GM12874 (cell line): ENCODE data around the gene EPB41L2.

Experiments used
- TF ChIP-seq, protein P1 (sequence below): IDR thresholded peaks from 2 replicates; pipeline ENCODE4 v1.5.1; 2011; ENCODE audit warnings: low read depth, mild to moderate bottlenecking, control low read depth, low read length, moderate library complexity; ENCODE audit not compliant: insufficient read depth

The EPB41L2 gene

DNA sequence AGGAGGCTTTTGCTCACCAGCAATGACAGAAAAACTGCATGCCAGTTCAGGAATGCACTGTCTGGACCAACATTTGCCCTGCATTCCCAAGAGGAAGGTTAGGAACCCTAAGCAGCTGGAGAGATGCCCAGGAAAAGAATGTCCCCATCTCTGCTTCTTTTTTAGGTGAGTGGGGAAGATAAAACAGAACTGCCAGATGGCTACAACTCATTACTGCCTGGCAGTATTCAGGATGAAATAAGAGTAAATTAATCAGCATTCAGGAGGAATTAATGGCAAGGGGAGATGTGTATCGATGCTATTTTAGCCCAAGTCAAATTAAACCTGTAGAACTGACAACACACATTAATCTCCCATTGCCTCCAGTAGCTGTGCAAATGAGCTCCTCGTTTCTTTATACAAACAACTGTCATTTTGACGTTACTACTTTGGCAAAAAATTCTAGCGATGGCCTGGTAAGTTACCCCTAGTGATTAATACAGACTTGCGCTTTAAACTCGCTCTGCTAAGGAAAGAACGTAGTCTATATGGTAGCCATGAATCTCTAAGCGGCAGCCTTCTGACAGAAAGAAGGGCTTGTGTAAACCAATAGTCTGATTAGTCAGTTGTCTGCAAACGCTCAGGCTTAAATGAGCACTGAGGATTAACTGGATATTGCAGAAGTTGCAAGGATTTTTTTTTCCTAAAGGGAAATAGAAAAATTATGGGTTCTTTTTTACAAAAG is 252.6 kb downstream of the EPB41L2 start:
- TF ChIP-seq, protein P1, sequence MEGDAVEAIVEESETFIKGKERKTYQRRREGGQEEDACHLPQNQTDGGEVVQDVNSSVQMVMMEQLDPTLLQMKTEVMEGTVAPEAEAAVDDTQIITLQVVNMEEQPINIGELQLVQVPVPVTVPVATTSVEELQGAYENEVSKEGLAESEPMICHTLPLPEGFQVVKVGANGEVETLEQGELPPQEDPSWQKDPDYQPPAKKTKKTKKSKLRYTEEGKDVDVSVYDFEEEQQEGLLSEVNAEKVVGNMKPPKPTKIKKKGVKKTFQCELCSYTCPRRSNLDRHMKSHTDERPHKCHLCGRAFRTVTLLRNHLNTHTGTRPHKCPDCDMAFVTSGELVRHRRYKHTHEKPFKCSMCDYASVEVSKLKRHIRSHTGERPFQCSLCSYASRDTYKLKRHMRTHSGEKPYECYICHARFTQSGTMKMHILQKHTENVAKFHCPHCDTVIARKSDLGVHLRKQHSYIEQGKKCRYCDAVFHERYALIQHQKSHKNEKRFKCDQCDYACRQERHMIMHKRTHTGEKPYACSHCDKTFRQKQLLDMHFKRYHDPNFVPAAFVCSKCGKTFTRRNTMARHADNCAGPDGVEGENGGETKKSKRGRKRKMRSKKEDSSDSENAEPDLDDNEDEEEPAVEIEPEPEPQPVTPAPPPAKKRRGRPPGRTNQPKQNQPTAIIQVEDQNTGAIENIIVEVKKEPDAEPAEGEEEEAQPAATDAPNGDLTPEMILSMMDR = no peak

DNA sequence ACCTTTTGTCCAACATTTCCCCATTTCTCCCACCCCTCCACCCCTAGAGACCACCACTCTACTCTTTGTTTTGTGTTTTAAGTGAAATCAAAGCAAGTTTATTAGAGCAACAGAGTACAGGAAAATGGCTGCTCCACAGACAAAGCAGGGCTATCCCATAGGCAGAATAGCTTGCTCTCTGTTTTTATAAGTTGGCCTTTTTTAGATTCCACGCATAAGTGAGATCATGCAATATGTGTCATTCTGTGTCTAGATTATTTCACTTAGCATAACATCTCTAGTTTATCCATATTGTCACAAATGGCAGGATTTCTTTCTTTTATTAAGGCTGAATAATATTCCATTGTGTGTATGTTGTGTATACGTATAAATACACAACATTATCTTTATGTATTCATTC is 266.0 kb downstream of the EPB41L2 start:
- TF ChIP-seq, protein P1 = no peak

DNA sequence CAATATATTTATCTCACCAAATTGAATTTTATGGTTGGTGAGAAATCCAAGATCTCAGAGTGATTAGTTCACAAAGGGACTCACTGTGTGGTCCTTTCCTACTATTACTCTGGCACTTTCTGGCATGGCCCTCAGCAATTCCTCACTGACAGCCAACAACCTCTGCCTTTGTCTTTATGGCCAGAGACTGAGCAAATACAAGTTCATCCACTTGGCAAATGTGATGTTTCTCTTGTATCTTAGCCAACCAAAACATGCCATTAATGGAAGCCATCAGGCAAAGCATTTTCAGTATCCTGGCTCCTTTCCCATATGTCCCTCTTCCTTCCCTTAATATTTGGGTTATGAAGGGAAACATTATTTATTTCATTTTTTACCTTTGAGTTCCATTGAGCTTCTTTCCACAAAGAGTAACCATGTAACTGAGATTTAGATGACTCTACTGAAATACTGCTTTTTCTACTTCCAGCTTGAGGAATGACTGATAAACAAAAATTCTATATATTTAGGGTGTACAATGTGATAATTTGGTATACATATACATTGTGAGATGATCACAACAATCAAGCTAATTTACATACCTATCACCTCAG is 266.6 kb downstream of the EPB41L2 start:
- TF ChIP-seq, protein P1 = no peak

DNA sequence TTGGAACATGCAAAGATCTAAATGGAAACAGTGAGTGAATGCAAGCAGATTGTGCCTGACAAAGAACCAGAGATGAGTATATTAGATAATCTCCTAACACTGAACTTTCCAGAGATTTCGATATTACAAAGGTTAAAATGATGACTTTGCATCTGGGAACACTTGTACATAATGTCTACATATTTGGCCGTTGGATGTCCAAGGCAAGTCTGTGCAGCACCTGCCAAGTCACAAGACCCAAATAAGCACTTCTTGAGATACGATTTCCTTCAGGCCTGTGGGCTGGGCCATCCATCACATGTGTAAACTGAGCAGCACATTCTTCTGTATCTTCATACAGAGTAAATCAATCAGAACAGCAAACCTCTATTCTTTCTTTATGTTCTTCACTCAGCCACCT is 268.3 kb downstream of the EPB41L2 start:
- TF ChIP-seq, protein P1 = no peak

DNA sequence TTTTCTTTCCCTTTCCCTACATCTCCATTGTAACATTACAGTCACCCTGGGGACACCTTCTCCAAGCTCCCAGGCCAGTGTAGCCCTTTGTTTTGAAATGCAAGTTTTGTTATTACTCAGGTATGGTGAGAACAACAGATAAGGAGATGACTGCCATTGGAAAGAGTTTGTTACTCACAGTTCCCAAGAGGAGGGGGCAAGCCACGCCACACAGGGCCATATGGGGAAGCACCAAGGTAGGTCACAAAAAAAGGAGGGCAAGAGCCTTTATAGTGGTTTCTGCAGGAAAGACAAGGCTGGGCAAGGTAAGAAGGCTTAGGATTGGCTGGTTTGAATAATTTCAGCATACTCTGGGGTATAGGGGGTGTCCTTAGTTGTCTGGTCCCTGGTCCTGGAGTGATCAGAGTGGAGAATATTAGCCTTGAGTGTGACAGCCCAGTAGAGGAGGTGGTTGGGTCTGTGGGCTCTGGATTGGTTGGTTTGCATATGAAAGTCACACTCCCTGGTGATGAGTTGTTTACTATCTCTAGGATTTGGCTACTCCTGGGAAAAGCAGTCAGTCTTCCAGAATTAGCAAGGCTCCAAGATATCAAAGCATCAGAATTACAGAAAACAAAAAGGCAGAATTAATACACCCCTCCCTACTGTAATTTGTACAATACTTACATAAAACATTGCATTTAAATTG is 268.9 kb downstream of the EPB41L2 start:
- TF ChIP-seq, protein P1 = no peak
